ENCODE results near the gene UBR1.

- TF ChIP-seq POLR2A (IDR thresholded peaks at IDR 0.05; ENCODE audit: low read depth, low read length) (no peak), YY1 (IDR thresholded peaks at IDR 0.05; ENCODE audit: low read depth, low read length) (no peak), TAF1 (IDR thresholded peaks at IDR 0.05; ENCODE audit: borderline replicate concordance, low read depth, low read length) (no peak), REST (IDR thresholded peaks at IDR 0.05; ENCODE audit: low read depth, low read length) (no peak), CTCF (IDR thresholded peaks at IDR 0.05 in 2 of 3, conservative IDR thresholded peaks at IDR 0.05 in 1 of 3; ENCODE audit: control insufficient read depth in 2 of 3, extremely low read depth in 1 of 3, insufficient read depth in 1 of 3, low read depth in 3 of 3, low read length in 3 of 3) (no peak), TARDBP (IDR thresholded peaks at IDR 0.05; ENCODE audit: borderline replicate concordance) (no peak)
Observed at GRCh38 chr15:43107751-43108150, 1.9 kb upstream of the UBR1 start.

Measured in GM12878 (cell line).